Measurements from ENCODE around the gene PGBD5.

The PGBD5 gene

DNA sequence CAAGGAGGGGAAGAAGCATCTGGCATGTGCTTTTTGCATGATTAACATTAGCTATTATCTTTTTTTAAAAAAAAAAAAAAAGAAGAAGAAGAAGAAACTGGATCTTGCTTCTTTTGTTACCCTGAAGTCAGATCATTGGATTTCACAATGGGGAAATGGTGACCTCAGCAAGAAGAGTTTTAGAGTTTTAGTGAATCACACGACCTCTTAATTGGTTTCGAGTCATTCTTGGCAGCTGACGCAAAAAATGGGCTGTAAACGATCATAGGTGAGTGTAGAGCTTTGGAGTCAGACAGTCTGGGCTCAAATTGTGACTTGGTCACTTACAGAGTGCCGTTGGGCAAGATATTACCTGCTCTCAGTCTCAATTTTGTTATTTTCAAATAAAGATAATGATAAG lies 33.3 kb upstream of the PGBD5 start:
- H3K4me3 ChIP-seq (ENCODE audit: low read length): no peak overlapping the region
- peak; percentile 17 for DNase-seq (ENCODE audit: low read depth)
- TF ChIP-seq CTCF (conservative IDR thresholded peaks at IDR 0.05; ENCODE audit: low read depth, low read length): no peak

DNA sequence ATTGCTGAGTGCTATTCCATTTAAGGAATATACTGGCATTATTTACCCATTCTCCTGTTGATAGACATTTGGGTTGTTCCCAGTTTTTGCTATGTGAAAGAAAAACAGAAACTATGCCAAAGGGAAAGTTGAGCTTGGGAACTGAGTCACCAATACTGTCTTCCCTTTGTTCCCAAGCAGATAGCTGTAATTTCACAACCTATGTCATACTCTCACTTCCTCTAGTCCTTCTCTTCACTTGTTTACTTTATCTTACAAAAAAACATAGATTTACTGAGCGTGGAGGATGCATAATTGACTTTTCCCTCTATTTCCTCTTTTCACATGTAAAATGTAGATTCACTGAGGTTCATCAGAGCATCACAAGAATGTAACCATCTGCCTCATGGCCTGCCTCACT lies 32.4 kb upstream of the PGBD5 start:
- DNase-seq (ENCODE audit: low read depth): no peak
- H3K4me3 ChIP-seq (ENCODE audit: low read length): no peak overlapping the region
- TF ChIP-seq CTCF (conservative IDR thresholded peaks at IDR 0.05; ENCODE audit: low read depth, low read length): no peak

DNA sequence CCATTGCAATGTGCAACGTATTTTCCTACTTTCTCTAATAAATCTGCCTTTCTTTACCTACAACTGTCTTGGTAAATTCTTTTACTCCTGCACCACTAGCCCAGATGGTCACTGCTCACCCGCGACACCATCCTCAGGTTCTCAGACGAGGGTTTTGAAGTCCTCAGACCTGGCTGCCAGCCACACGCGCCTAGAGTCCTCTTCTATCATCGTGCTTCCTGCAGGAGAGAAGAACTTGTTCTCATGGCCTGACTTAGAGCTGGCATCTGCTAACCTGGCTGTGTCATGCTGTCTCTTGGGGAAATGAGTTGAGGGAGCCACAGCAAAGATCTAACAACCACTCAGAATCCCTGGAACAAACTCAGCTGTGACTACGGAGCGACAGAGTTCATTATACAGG lies 30.3 kb upstream of the PGBD5 start:
- no peak for DNase-seq (ENCODE audit: low read depth)
- TF ChIP-seq CTCF (conservative IDR thresholded peaks at IDR 0.05; ENCODE audit: low read depth, low read length): no peak

DNA sequence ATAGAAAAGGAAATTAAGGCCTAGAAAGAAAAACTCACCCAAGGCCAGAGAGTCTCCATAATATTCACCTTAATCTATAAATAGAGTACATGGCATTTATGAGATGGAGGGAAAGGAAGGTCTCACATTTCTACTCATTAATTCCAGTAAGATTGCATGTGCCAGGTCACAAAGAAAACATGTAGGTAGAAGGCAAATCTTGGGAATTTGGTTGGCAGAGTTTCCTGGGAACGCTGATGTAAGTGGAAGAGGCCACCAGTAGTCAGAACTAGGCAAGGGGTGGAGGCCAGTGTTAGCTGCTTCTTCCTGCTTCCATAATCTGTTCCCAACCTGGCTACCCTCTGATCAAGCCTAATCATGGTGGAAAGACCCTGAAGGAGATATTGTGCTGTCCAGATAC lies 29.2 kb upstream of the PGBD5 start:
- no peak for TF ChIP-seq CTCF (conservative IDR thresholded peaks at IDR 0.05; ENCODE audit: low read depth, low read length)
- no peak overlapping the region for H3K4me3 ChIP-seq (ENCODE audit: low read length)
- DNase-seq (ENCODE audit: low read depth): no peak

More for the DNA sequence above, 30.3 kb upstream of the PGBD5 start:
- H3K4me3 ChIP-seq (ENCODE audit: low read length): no peak overlapping the region

GRCh38 chr1:230453377-230453776 lies 27.2 kb upstream of the PGBD5 start:
- no peak for DNase-seq (ENCODE audit: low read depth)
- no peak overlapping the region for H3K4me3 ChIP-seq (ENCODE audit: low read length)
- no peak for TF ChIP-seq CTCF (conservative IDR thresholded peaks at IDR 0.05; ENCODE audit: low read depth, low read length)

DNA sequence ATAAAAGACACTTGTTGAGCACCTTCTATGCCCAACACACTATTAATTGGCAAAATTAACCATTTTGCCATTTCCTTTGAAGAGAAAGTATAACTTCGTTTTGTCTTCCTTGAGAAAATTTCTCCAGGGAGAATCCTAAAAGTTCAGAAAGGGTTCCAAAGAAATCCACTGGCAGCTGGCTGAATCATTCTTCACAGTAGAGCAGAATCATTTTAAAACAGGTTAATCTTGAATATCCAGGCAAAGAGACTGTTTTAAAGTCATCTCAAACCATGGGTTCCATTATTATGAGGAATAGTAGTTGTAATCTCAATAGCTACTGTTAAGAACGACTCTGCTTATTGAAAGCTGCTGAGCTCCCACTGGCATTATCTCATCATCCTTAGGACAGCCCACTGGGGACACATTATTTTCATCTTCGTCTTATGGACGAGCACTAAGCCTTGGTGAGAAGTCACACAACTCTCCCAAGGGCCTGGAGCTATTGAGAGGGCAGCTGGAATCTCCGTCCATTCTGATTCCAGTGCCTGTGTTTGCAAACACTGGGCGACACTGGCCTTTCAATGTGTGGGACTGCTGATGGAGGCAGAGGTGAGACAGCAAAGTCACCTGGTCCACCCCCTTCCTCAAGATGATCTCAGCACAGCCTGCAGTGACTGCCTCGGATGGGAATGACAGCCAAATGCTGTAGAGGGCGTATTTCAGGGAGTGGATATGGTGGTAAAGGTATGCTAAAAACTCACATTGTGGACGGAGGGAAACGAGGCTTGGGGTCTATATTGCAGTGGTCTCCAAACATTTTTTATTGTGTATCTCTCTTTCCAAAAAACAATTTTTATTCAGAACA lies 15.3 kb upstream of the PGBD5 start:
- H3K4me3 ChIP-seq (ENCODE audit: low read length): no peak overlapping the region
- no peak for DNase-seq (ENCODE audit: low read depth)
- TF ChIP-seq CTCF (conservative IDR thresholded peaks at IDR 0.05; ENCODE audit: low read depth, low read length): no peak

DNA sequence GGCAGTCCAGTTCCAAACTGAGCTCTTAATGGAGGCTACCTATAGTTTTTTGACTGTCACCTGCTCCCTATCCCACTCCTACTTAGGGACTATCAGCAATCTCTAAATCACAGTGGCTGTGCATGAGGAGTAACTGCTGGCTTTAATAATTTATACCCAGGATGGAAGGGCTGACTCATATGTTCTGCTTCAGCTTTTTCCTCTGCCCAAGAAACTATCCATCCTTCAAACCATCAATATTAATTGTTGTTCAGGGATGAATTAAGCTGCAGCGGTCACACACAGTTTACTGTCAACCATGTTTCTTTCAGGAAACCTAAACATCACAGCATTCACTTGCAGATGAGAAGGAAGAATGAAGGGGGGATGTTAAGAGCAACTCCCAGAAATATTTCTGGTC lies 9.0 kb upstream of the PGBD5 start:
- H3K4me3 ChIP-seq (ENCODE audit: low read length): no peak overlapping the region
- DNase-seq (ENCODE audit: low read depth): no peak
- no peak for TF ChIP-seq CTCF (conservative IDR thresholded peaks at IDR 0.05; ENCODE audit: low read depth, low read length)

Measured in retinal pigment epithelial cell (primary cell).